SU-DHL-6 (cell line): ENCODE measurements around the gene SAP30.

Source experiments
- H2AFZ ChIP-seq: fragments of 200-600 bp; sonication (generic); 2 replicates; pipeline ENCODE4 v1.6.1; 2014; ENCODE audit warnings: low read depth, mild to moderate bottlenecking, moderate library complexity, mixed read lengths, antibody characterized with exemption, low read length; ENCODE audit not compliant: severe bottlenecking
- H3F3A ChIP-seq: fragments of 200-600 bp; shearing (Covaris generic); 2 replicates; pipeline ENCODE4 v1.6.0; 2016; ENCODE audit warnings: antibody characterized with exemption, mild to moderate bottlenecking; ENCODE audit not compliant: insufficient read depth
- H3K27ac ChIP-seq: fragments of 200-600 bp; sonication (generic); 2 replicates; pipeline ENCODE4 v1.5.1; 2016; ENCODE audit warnings: low read depth, mild to moderate bottlenecking, low read length, moderate library complexity, mixed read lengths
- H3K27me3 ChIP-seq: fragments of 200-600 bp; sonication (generic), shearing (Covaris generic); 2 replicates; pipeline ENCODE4 v1.6.0; 2014; ENCODE audit warnings: mild to moderate bottlenecking, low read length
- H3K36me3 ChIP-seq: fragments of 200-600 bp; sonication (generic); 2 replicates; pipeline ENCODE4 v1.6.1; 2014; ENCODE audit warnings: mild to moderate bottlenecking, low read length, mixed read lengths
- H3K4me2 ChIP-seq: fragments of 300-600, 200-600 bp; shearing (Covaris generic), sonication (generic); 2 replicates; pipeline ENCODE4 v1.6.0; 2014; ENCODE audit warnings: low read length, low read depth, mild to moderate bottlenecking; ENCODE audit not compliant: poor library complexity, severe bottlenecking
- H3K4me3 ChIP-seq: fragments of 200-600 bp; sonication (generic); 2 replicates; pipeline ENCODE4 v1.5.1; 2014; ENCODE audit warnings: antibody characterized with exemption, low read length, mild to moderate bottlenecking, mixed read lengths; ENCODE audit not compliant: insufficient read depth, poor library complexity, severe bottlenecking
- H3K79me2 ChIP-seq: fragments of 200-600 bp; sonication (generic); 2 replicates; pipeline ENCODE4 v1.6.1; 2014; ENCODE audit warnings: mild to moderate bottlenecking, low read length, moderate library complexity; ENCODE audit not compliant: insufficient read depth
- H3K9ac ChIP-seq: fragments of 200-600 bp; sonication (generic); 2 replicates; pipeline ENCODE4 v1.7.0; 2014; ENCODE audit warnings: mild to moderate bottlenecking, low read length
- H3K9me2 ChIP-seq: fragments of 200-600 bp; sonication (generic); replicated peaks from 2 replicates; pipeline ENCODE4 v1.6.1; 2014; ENCODE audit warnings: low read length; ENCODE audit not compliant: insufficient read depth
- H3K9me3 ChIP-seq: fragments of 200-600 bp; sonication (generic); 2 replicates; pipeline ENCODE4 v1.6.1; 2014; ENCODE audit warnings: low read length, mixed read lengths; ENCODE audit not compliant: insufficient read depth
- H4K20me1 ChIP-seq: fragments of 200-600 bp; sonication (generic); 2 replicates; pipeline ENCODE4 v1.6.1; 2014; ENCODE audit warnings: low read depth, mild to moderate bottlenecking, antibody characterized with exemption, low read length, moderate library complexity, mixed read lengths
- CTCF ChIP-seq: fragments of 200-600 bp; sonication (generic); IDR thresholded peaks from one replicate; pipeline ENCODE4 v1.5.1; 2017; ENCODE audit warnings: antibody characterized with exemption, mild to moderate bottlenecking, low read length, moderate library complexity; ENCODE audit not compliant: insufficient read depth, poor library complexity, severe bottlenecking
- EZH2phosphoT487 ChIP-seq: fragments of 200-600 bp; sonication (generic), shearing (Covaris generic); conservative IDR thresholded peaks from 2 replicates; pipeline ENCODE4 v1.6.1; 2018; ENCODE audit warnings: mild to moderate bottlenecking, antibody characterized with exemption, low read length, moderate library complexity, mixed read lengths

Gene SAP30

GRCh38 chr4:173404296-173404865 lies 33.6 kb downstream of the SAP30 start:
- H3K27me3 ChIP-seq, result no peaks in the 10 kb centered on the region
- TF ChIP-seq CTCF (no peak), EZH2phosphoT487 (no peak)
- no peak overlapping the region for H3K4me2 ChIP-seq
- H4K20me1 ChIP-seq, result no peaks in the 10 kb centered on the region
- no peak overlapping the region for H2AFZ ChIP-seq
- H3K4me3 ChIP-seq, result no peak overlapping the region
- H3K9me3 ChIP-seq, result no peaks in the 10 kb centered on the region
- H3K9ac ChIP-seq, result no peak overlapping the region
- no peaks in the 10 kb centered on the region for H3K36me3 ChIP-seq
- no peaks in the 10 kb centered on the region for H3K79me2 ChIP-seq
- no peaks in the 10 kb centered on the region for H3K9me2 ChIP-seq
- no peak overlapping the region for H3K27ac ChIP-seq
- H3F3A ChIP-seq, result no peaks in the 10 kb centered on the region

GRCh38 chr4:173405840-173406606 lies 35.3 kb downstream of the SAP30 start:
- Histone ChIP-seq H3K9me3 (no peaks in the 10 kb centered on the region), H3K9ac (no peak overlapping the region), H3K36me3 (no peaks in the 10 kb centered on the region), H3K27ac (no peak overlapping the region), H3K4me2 (no peak overlapping the region), H4K20me1 (no peaks in the 10 kb centered on the region), H2AFZ (no peak overlapping the region), H3K27me3 (no peaks in the 10 kb centered on the region), H3K79me2 (no peaks in the 10 kb centered on the region), H3K4me3 (no peak overlapping the region), H3F3A (no peaks in the 10 kb centered on the region), H3K9me2 (no peaks in the 10 kb centered on the region)
- TF ChIP-seq CTCF (no peak), EZH2phosphoT487 (no peak)

- no peaks in the 10 kb centered on the region for H3K36me3 ChIP-seq
- no peaks in the 10 kb centered on the region for H4K20me1 ChIP-seq
- no peak overlapping the region for H3K4me2 ChIP-seq
- no peaks in the 10 kb centered on the region for H3K9me3 ChIP-seq
- H3K79me2 ChIP-seq, result no peaks in the 10 kb centered on the region
- H2AFZ ChIP-seq, result no peak overlapping the region
- H3K4me3 ChIP-seq, result no peak overlapping the region
- no peak overlapping the region for H3K9ac ChIP-seq
- TF ChIP-seq CTCF (no peak), EZH2phosphoT487 (no peak)
- no peaks in the 10 kb centered on the region for H3K9me2 ChIP-seq
- H3F3A ChIP-seq, result no peaks in the 10 kb centered on the region
- H3K27me3 ChIP-seq, result no peaks in the 10 kb centered on the region
- H3K27ac ChIP-seq, result no peak overlapping the region
Observed at GRCh38 chr4:173410079-173410478, 39.3 kb downstream of the SAP30 start.
